Right atrium auricular region (tissue), 2 donors: ENCODE data around the gene RAB3C. TPM values are rescaled to one million over a fixed set of nuclear protein-coding genes. Genes with fewer than 3 reads are reported as not detected.

Experiments
- DNase-seq: peaks from one replicate; pipeline ENCODE4 v3.0.0-alpha.2; 2019; ENCODE audit warnings: low spot score
- H3K27ac ChIP-seq, 2 donors: fragments of 200-600 bp; sonication (generic); 1 replicate in 1 of 2; 2 replicates in 1 of 2; pipeline ENCODE4 v1.5.1; 2016 to 2019
- H3K27me3 ChIP-seq, 2 donors: fragments of 200-600 bp; sonication (generic); one replicate each; pipeline versions ENCODE4 v1.5.1 to v1.6.0; 2017 to 2019
- H3K36me3 ChIP-seq: fragments of 200-600 bp; sonication (generic); one replicate; pipeline ENCODE4 v1.5.1; 2016
- H3K4me1 ChIP-seq, 2 donors: fragments of 200-600 bp; sonication (generic); one replicate each; pipeline versions ENCODE4 v1.5.1 to v1.6.0; 2017 to 2019
- H3K4me3 ChIP-seq, 2 donors: fragments of 200-600 bp; sonication (generic); 1 replicate in 1 of 2; 2 replicates in 1 of 2; pipeline ENCODE4 v1.5.1; 2017 to 2019; ENCODE audit warnings: mild to moderate bottlenecking in 1 of 2, moderate library complexity in 1 of 2
- H3K9me3 ChIP-seq, 2 donors: fragments of 200-600 bp; sonication (generic); one replicate each; pipeline ENCODE4 v1.5.1; 2019
- total RNA-seq, 2 donors: library from RNA; depleted of rRNA; stranded (reverse); fragments of >200 nt; gene quantifications; one replicate each; pipeline ENCODE4 v1.1.0, GENCODE V29; 2016
- TF ChIP-seq, protein P1 (sequence below), 2 donors: fragments of 200-600 bp; sonication (generic); IDR thresholded peaks; one replicate each; pipeline ENCODE4 v1.5.1; 2019; ENCODE audit warnings: antibody characterized with exemption in 2 of 2

The RAB3C gene
- total RNA-seq, 2 donors from 2014 or later = 0.07 to 0.16 TPM

DNA sequence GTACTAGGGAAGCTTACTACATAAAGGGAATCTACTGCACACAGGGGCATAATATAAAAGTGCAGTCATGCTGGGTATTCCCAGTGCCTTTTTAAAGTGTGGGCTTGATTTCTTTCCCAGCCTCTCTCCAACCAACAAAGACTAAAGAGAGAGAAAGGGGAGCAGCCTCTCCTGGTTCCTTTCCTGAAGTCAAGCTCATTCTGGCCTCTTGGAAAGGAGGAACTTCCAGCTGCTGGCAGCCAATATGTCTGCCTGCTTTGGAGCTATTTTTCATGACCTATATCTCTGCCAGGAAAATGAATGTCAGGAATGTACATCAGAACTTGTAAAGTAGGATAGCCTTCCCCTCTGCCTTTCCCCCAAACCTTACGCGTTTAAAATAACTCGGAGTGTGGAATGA, 57.1 kb downstream of the RAB3C start:
- H3K4me1 ChIP-seq = no peaks in the 10 kb centered on the region
- TF ChIP-seq, protein P1, sequence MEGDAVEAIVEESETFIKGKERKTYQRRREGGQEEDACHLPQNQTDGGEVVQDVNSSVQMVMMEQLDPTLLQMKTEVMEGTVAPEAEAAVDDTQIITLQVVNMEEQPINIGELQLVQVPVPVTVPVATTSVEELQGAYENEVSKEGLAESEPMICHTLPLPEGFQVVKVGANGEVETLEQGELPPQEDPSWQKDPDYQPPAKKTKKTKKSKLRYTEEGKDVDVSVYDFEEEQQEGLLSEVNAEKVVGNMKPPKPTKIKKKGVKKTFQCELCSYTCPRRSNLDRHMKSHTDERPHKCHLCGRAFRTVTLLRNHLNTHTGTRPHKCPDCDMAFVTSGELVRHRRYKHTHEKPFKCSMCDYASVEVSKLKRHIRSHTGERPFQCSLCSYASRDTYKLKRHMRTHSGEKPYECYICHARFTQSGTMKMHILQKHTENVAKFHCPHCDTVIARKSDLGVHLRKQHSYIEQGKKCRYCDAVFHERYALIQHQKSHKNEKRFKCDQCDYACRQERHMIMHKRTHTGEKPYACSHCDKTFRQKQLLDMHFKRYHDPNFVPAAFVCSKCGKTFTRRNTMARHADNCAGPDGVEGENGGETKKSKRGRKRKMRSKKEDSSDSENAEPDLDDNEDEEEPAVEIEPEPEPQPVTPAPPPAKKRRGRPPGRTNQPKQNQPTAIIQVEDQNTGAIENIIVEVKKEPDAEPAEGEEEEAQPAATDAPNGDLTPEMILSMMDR (IDR thresholded peaks at IDR 0.05) = no peak
- H3K9me3 ChIP-seq = no peaks in the 10 kb centered on the region
- no peak for DNase-seq
- no peak overlapping the region for H3K4me3 ChIP-seq
- no peaks in the 10 kb centered on the region for H3K27me3 ChIP-seq
- H3K36me3 ChIP-seq = no peaks in the 10 kb centered on the region
- H3K27ac ChIP-seq = no peak overlapping the region

DNA sequence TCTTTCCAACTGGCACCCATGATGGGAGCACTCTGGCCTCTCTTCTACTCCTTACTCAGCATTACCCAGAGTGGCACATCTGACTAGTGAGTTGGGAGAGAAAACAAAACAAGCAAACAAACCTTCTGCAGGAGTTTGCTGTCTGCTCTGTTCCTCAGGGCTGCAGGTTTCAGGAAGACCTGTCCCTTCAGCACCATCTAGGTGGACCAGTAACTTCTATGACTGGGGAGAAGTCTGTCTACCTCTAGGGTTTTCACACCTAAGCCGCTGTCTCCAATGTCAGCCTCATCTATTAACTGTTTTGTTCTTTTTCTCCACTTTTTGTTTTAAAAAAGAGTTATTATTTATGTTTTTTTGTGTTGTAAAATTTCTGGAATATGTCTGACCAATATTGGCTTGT, 58.7 kb downstream of the RAB3C start:
- TF ChIP-seq, protein P1 (IDR thresholded peaks at IDR 0.05) = no peak
- Histone ChIP-seq H3K4me3 (no peak overlapping the region), H3K36me3 (no peaks in the 10 kb centered on the region), H3K9me3 (no peaks in the 10 kb centered on the region), H3K4me1 (no peaks in the 10 kb centered on the region), H3K27ac (no peak overlapping the region), H3K27me3 (no peaks in the 10 kb centered on the region)
- no peak for DNase-seq

DNA sequence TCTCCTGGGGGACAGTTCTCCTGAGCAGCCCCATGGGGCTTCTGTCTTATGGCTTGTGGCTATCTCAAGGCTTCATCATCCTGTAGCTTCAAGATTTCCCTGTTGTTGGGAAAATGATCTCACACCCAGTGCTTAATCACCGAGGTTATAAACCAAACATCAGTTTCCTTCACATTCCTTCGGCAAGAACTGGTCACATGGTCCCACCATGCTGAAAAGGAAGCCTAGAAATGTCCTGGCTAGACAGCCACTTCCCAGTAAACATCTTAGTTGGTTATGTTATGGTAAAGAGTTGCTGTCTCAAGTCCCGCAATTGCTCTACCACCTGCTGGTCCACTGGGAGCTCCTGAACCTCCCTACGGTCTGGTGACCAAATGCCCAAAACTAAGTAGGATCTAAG, 66.0 kb downstream of the RAB3C start:
- Histone ChIP-seq H3K4me3 (no peak overlapping the region), H3K4me1 (no peaks in the 10 kb centered on the region), H3K27ac (no peak overlapping the region), H3K36me3 (no peaks in the 10 kb centered on the region), H3K27me3 (no peaks in the 10 kb centered on the region), H3K9me3 (no peaks in the 10 kb centered on the region)
- no peak for DNase-seq
- TF ChIP-seq, protein P1 (IDR thresholded peaks at IDR 0.05) = no peak

DNA sequence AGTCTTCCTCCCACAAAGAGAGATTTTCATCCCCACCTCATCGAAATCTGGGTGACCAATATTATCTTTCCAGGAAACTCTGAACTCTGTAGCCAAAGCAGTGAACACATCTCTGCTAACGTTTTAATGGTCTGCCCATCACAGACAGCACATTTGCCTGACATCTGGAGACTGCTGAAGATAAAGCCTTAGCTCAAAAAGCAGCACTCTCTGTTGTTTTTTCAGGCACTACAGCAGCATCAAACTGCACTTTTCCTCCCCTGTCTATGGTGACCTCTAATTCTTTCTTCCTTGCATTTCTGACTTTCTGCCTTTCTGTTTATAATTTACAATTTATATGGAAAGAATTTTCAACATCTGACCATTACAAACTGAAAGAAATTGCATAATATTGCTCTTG, 66.8 kb downstream of the RAB3C start:
- H3K27me3 ChIP-seq = no peaks in the 10 kb centered on the region
- H3K4me3 ChIP-seq = no peak overlapping the region
- TF ChIP-seq, protein P1 (IDR thresholded peaks at IDR 0.05) = no peak
- H3K9me3 ChIP-seq = no peaks in the 10 kb centered on the region
- H3K36me3 ChIP-seq = no peaks in the 10 kb centered on the region
- H3K4me1 ChIP-seq = no peaks in the 10 kb centered on the region
- no peak overlapping the region for H3K27ac ChIP-seq
- DNase-seq = no peak

DNA sequence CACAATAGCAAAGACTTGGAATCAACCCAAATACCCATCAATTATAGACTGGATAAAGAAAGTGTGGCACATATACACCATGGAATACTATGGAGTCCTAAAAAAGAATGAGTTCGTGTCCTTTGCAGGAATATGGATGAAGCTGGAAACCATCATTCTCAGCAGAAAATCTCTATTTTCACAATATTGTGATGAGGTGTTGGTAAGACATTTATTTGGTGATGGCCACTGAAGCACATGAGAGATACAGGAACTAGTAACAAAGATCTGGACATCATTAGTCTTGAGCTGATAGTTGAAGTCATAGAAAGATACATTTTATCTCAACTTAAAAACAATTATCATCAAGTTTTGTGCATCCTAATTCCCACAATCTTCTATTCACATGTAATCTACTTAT, 70.6 kb downstream of the RAB3C start:
- no peaks in the 10 kb centered on the region for H3K36me3 ChIP-seq
- H3K27me3 ChIP-seq = no peaks in the 10 kb centered on the region
- H3K4me3 ChIP-seq = no peak overlapping the region
- TF ChIP-seq, protein P1 (IDR thresholded peaks at IDR 0.05) = no peak
- H3K9me3 ChIP-seq = peaks cover 0 to 2% of the 10 kb centered on the region in 2 donors
- H3K4me1 ChIP-seq = no peaks in the 10 kb centered on the region
- no peak overlapping the region for H3K27ac ChIP-seq
- DNase-seq = no peak

DNA sequence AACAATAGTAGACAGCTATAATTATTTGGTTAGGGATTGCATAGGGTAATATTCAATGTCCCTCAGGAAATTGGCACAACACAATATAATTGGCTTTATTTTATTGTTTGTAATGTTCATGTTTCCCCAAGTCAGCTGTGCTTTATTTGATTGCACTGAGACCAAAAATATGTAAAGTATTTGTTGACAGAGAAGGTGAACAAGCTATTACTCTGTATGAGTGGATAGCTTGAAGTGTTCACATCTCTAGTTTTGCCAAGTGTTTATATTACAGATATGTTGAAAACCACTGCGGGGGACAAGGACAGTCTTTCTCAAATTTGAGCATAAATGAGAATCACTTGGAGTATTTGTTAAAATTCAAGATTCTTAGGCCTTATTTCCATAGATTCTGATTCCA, 83.3 kb downstream of the RAB3C start:
- peaks cover 0 to 6% of the 10 kb centered on the region in 2 donors for H3K9me3 ChIP-seq
- H3K27ac ChIP-seq = peak overlapping the region in 1 of 2 donors; percentile 16
- H3K27me3 ChIP-seq = no peaks in the 10 kb centered on the region
- no peaks in the 10 kb centered on the region for H3K4me1 ChIP-seq
- no peak overlapping the region for H3K4me3 ChIP-seq
- no peaks in the 10 kb centered on the region for H3K36me3 ChIP-seq
- TF ChIP-seq, protein P1 (IDR thresholded peaks at IDR 0.05) = no peak
- no peak for DNase-seq
